D721Med (cell line): ENCODE results near the gene U2AF1.
"Not testable (repeated sequence)": the region's sequence is repeated elsewhere in the genome, so short reads cannot be mapped to it uniquely, and the experiment has no call there.

Experiments used
- DNase-seq: peaks from one replicate; pipeline ENCODE4 v3.0.0; 2011; ENCODE audit warnings: low spot score; ENCODE audit not compliant: insufficient read length
- FAIRE-seq: peaks from 2 replicates; lab custom pipeline; 2011; peaks lifted over from hg19 to GRCh38; lab: Jason Lieb, UNC

Gene U2AF1

GRCh38 chr21:43106965-43107793 is at the start of gene U2AF1:
U2AF1 (minus strand) TSS chr21:43107570; CDS start chr21:43107494, 76 bp downstream.
- DNase-seq, FAIRE-seq: not testable (repeated sequence)

DNA sequence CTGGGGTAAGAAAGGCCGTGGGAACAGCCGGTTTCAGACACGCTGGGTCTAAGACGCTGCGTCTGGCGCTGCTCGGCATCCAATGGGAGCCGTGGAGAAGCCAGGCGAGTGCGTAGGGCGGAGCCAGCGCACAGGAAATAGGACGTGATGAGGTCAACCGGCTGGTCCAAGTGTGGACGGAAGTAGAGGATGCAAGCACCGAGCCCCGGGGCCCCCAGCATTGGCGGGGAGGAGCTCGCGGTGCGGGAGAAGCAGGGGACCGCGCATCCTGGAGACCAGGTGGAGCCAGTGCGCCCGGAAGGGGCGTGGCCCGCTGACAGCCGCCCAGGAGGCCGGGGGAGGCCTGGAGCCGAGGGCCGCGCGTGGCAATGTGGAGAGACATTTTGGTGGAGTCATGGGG is 46.2 kb upstream of the U2AF1 start:
- DNase-seq, FAIRE-seq: not testable (repeated sequence)

- FAIRE-seq, DNase-seq: not testable (repeated sequence)
Measured at GRCh38 chr21:43149344-43149743, 42.0 kb upstream of the U2AF1 start.

DNA sequence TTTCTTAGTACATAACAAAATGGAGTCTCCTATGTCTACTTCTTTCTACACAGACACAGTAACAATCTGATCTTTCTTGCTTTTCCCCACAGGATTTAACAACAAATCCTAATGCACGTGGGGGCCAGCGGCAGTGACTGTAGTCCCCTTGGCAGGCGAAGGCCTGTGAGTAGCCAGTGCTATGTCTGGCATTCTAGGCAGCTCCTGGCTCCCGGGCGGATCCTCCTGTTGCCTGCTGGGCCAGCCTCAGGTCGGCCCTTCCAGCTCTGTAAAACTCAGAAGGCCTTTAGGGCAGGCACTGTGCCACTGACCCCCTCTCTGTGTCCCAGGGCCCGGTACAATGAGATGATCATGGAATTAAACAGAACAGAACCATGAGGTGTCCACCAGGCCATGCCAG is 40.6 kb upstream of the U2AF1 start:
- FAIRE-seq = not testable (repeated sequence)

GRCh38 chr21:43146637-43147036 is 39.3 kb upstream of the U2AF1 start:
- not testable (repeated sequence) for FAIRE-seq, DNase-seq

More for the DNA sequence above, 40.6 kb upstream of the U2AF1 start:
- not testable (repeated sequence) for DNase-seq

DNA sequence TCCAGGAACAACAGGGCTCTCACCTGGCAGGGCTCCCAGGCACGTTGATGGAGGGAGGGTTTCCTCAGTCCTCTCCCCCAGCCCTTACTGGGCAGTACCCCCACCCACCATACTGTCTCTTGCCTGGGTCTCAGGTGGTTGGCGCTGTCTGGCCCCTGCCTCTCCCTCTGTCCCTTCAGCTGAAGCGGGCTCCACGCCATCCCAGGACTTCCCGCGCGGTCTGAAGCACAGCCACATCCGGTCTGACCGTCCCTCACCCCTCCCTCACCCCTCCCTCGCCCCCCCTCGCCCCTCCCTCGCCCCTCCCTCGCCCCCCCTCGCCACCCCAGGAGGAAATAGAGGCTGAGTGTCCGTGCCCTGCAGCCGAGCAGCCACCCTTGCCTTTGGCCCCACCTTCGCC is 34.0 kb upstream of the U2AF1 start:
- DNase-seq, FAIRE-seq: not testable (repeated sequence)

DNA sequence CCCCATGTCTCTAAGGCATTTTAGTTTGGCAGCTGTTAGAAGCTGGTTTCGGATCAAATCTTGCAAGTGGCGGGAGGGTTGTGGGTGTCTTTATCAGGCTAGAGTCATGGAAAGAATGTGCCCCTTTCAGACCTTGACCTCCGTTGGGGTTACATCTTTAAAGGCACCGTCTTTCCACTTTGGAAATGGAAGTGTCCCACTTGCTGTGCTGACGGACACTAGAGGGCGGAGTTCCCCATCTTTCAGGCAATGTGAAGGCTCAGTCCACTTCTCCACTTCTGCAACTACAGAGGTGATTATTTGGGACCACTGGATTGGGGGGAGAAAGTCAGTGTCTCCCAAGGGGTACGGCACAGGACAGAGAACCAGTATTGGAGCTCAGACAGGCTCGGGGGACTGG is 31.6 kb upstream of the U2AF1 start:
- not testable (repeated sequence) for DNase-seq, FAIRE-seq

DNA sequence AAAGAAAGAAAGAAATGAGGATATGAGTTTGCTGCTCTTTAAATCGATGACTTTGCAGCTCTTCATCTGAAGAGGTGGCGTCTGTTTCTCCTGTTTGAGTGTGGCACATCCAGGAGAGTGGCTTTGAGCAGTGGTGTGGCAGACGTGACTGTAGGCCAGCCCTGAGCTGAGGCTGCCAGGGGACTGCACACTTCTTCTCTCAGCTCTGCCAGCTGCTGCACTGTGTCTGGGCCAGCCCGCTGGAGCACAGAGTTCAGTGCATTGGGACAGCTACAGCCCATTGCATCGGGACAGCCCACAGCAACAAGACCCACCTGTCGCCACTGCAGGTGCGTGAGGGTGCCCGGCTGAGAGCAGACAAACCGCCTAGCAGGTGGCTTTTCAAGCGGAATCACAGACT is 27.1 kb upstream of the U2AF1 start:
- not testable (repeated sequence) for DNase-seq, FAIRE-seq

- FAIRE-seq, DNase-seq: not testable (repeated sequence)
Measured at GRCh38 chr21:43130094-43130493, 22.7 kb upstream of the U2AF1 start.

DNA sequence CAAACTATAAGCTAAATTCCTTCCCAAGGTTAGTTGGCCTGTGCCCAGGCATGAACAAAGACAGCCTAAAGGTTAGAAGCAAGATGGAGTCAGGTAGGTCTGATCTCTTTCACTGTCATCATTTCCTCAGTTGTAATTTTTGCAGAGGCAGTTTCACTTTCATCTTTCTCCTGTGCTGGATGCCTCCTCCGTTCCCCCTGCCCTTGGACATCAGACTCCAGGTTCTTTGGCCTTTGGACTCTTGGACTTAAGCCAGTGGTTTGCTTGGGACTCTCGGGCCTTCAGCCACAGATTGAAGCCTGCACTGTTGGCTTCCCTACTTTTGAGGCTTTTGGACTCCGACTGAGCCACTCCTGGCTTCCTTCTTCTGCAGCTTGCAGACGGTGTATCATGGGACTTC is 8.6 kb upstream of the U2AF1 start:
- not testable (repeated sequence) for FAIRE-seq, DNase-seq

DNA sequence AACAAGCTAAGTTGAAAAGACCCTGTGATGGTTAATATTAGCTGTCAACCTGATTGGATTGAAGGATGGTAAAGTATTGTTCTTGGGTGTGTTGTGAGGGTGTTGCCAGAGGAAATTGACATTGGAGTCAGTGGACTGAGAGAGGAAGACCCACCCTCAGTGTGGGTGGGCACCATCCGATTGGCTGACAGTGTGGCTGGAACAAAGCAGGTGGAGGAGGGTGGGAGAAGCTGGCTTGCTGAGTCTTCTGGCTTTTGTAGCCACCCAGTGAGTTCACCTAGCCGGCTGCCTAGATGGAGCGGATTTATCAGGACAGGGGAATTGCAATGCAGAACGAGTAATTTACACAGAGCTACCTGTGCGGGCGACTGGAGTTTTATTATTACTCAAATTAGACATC is 7.1 kb upstream of the U2AF1 start:
- FAIRE-seq, DNase-seq: not testable (repeated sequence)

DNA sequence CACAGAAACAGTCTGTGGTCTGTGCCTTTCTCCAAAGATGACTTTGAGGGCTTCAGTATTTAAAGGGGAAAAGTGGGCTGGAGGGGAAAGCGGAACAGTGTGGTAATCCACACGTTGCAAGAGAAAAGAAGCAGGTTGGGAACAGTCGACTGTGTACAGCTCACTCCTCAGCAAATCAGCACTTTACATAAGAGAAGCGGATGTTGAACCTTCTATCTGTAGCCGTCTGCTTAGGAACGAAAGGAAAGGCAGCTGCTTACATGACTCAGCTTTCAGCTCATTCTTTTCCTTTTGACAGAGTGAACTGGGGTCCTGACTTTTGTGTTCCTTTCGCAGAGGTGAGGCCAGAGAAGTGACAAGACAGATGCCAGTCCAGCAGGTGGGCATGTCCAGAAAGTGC is 1.6 kb upstream of the U2AF1 start:
- FAIRE-seq, DNase-seq: not testable (repeated sequence)

DNA sequence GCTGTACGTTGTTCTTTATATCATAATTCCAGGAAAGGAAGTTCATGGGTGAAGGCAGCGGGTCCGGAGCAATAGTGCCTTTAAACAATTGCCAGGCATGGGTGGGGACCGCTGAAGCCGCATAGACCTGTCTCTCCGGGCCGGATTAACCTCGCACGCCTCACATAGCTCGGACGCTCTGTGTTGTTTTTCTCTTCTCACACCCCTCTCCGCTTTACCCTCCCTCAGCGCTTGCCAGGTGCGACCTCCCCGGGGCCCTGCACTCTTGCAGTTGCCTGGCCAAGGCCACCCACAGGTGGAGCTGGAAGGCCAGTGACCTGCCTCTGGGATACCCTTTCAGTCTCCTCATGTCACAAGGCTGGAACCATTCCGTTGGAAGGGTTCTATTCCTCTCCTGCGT is 807 bp upstream of the U2AF1 start:
- not testable (repeated sequence) for FAIRE-seq, DNase-seq

DNA sequence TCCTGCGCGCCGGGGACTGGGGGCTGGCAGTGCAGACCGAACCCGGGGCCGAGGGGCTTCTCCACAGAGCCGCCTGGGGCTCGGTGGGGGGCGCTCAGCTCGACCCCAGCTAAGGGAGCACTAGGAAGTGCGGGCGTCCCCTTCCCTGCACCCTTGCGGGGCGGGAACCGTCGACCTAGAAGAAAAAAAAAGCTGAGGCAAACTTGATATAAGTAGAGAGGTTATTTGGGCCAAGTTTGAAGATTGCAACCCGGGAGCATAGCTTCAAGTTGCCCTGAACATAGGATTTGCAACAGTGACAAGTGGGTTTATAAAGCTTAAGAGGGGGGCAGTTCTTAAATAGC is 396 bp upstream of the U2AF1 start:
- FAIRE-seq = not testable (repeated sequence)

DNA sequence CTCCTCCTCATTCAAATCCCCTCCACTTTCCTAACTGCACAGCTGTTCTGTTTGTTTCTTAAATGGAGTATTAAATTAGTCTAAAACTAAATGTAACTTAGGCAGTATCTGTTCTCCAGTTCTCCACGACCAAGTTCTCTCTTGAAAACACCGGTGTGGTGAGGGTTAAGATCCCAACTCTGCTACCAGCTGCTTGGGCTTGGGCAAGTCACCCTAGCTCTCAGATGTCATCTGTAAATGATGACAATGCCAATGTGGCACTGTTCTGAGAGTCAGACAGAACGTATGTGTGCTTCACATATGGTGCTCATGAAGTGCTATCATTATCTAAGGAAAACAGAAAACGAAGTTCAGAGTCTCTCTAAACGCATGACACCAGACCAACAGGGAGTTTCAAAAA is 2.7 kb downstream of the U2AF1 start:
- DNase-seq, FAIRE-seq: not testable (repeated sequence)

More for the DNA sequence above, 396 bp upstream of the U2AF1 start:
- not testable (repeated sequence) for DNase-seq

DNA sequence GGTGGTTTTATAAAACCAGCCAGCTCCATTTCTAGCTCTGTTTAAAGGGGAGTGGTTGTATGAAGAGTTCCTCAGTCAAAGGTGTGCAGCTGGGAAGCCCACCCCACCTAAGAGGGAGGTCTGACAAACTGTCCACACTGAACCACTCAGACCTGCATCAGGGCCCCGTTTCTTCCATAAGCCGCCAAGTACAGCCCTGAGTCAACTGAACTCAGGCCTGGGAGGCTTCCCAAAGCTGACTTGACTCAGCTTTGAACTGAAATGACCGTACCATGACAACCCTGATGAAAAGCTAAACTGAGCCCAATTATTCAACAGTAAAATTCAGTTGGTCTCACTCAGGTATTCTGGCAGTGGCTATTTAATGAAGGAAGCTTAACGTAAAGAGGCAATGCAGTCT is 5.1 kb downstream of the U2AF1 start:
- FAIRE-seq = not testable (repeated sequence)

DNA sequence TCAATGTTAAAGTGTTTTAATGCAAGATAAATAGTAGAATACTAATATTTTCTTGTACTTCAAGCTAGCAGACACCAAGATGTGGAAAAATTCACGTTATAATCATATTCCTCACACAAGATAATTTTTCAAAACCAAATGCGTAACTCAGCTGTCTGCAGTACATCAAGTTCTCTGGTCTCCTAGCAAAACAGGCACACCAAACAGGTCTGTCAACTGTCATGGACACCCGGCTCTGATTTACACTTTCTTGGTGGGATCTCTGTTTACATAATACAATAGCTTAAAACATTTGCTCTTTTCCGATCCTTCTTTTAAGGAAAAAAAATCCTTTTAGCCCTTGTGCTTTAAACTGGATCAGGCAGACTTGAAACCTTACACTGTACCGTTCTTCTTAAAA is 5.7 kb downstream of the U2AF1 start:
- DNase-seq, FAIRE-seq: not testable (repeated sequence)

More for the DNA sequence above, 5.1 kb downstream of the U2AF1 start:
- DNase-seq = not testable (repeated sequence)

DNA sequence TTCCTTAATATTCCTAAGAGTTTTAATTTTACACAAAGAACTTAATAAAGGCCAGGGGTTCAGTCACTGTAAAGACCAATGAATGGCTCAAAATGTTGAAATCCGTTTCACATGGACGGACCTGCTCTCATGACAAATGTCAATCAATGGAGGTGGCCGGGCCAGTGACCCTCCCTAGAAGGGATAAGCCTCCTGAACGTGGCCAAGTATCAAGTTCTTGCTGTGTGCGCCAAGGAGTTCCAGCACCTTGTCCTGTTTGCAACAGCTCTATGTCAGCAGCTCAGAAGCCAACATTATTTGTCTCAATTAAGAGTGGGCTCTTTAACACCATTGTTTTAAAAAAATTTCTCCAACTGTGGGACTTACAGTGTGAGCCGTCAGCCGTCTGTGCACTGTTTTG is 6.4 kb downstream of the U2AF1 start:
- not testable (repeated sequence) for DNase-seq, FAIRE-seq

GRCh38 chr21:43091979-43092614 is 15.3 kb downstream of the U2AF1 start:
- DNase-seq, FAIRE-seq: not testable (repeated sequence)

- FAIRE-seq, DNase-seq: not testable (repeated sequence)
Measured at GRCh38 chr21:43090947-43091346, 16.4 kb downstream of the U2AF1 start.

- DNase-seq, FAIRE-seq: not testable (repeated sequence)
Measured at GRCh38 chr21:43089463-43089862, 17.9 kb downstream of the U2AF1 start.
